ENCODE measurements around the gene STAB1. TPM values are rescaled to one million over a fixed set of nuclear protein-coding genes. Genes with fewer than 3 reads are reported as not detected.

Gene STAB1
- total RNA-seq, 2 experiments from 2014 or later, result not detected

GRCh38 chr3:52528586-52529375 is 33.6 kb downstream of the STAB1 start:
- ChIA-PET POLR2A (interaction anchor here (0.6 kb wide), 1 partner anchor 20 kb away, joined by 4 read pairs; no protein-coding TSS in a partner anchor), CTCF (no interaction called here)

- POLR2A ChIA-PET, result interaction anchor here (0.6 kb wide), 1 partner anchor 19 kb away, joined by 4 read pairs; no protein-coding TSS in a partner anchor
- CTCF ChIA-PET, result interaction anchor here (1.2 kb wide), 1 partner anchor 134 kb away, joined by 3 read pairs; no protein-coding TSS in a partner anchor
These were observed 34.5 kb downstream of the STAB1 start for GRCh38 chr3:52529376-52530333.

GRCh38 chr3:52530918-52531826 is 36.0 kb downstream of the STAB1 start:
- POLR2A ChIA-PET, result no interaction called here
- CTCF ChIA-PET, result interaction anchor here (1.2 kb wide), 1 partner anchor 132 kb away, joined by 3 read pairs; no protein-coding TSS in a partner anchor

- POLR2A ChIA-PET, result no interaction called here
These were observed 36.9 kb downstream of the STAB1 start for GRCh38 chr3:52531860-52532516.

DNA sequence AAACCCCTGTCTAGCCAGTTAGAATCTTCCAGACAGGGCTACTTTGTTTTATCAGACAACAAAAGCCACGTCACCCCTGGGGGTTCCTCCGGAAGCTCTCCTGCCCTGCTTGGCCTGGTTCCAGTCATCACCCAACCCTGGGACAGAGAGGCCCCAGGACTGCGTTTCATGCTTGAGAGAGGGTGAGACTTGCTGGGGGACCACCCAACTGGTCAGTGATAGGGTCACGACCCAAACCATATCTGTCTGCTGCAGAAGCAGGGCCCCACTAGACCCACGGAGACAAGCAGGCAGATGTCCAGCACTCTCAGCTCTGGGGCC is 37.3 kb downstream of the STAB1 start:
- ChIA-PET POLR2A (interaction anchor here (0.6 to 1.0 kb wide), 2 partner anchors 9 to 88 kb away, joined by 3 read pairs; no protein-coding TSS in a partner anchor), CTCF (no interaction called here)

More at GRCh38 chr3:52531860-52532516, 36.9 kb downstream of the STAB1 start:
- CTCF ChIA-PET, result no interaction called here

DNA sequence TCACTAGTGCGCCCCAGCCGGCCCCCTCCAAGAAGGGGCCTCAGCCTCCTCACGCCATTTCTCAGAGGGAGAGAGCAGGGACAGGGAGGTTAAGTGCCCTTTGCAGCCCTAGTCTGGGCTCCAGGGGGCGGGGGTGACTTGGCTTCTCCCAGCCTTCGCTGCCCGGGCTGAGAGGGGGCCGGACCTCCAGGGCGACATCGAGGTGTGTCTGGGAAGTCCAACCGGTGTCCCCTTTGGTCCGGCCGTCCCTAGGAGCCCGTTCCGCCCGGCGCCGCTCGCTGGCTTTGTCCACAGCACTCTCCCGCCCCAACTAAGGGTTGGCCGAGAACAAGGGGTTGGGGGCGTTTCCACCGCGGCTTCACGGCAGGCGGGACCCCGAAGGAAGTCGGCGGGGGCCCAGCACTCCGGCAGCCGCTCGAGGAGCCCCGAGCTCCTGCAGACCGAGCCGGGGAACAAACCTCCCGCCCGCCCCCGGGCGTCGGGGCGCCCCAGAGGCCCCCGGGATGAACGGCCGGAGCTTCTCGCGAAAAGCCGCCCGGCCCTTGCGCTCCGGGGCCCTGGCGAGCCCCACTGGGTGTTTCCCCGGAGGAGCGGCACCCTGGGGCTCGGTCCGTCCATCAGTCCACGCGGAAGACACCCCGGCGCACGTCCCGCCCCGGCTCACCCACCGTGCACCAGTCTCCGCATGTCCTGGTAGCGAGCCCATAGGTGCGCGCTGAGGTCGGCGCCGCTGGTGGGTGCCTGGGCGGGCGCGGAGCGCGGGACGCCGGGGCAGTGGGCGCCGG is 37.9 kb downstream of the STAB1 start:
- ChIA-PET POLR2A (interaction anchor here (0.6 to 1.0 kb wide), 2 partner anchors 9 to 87 kb away, joined by 3 read pairs; no protein-coding TSS in a partner anchor), CTCF (no interaction called here)

DNA sequence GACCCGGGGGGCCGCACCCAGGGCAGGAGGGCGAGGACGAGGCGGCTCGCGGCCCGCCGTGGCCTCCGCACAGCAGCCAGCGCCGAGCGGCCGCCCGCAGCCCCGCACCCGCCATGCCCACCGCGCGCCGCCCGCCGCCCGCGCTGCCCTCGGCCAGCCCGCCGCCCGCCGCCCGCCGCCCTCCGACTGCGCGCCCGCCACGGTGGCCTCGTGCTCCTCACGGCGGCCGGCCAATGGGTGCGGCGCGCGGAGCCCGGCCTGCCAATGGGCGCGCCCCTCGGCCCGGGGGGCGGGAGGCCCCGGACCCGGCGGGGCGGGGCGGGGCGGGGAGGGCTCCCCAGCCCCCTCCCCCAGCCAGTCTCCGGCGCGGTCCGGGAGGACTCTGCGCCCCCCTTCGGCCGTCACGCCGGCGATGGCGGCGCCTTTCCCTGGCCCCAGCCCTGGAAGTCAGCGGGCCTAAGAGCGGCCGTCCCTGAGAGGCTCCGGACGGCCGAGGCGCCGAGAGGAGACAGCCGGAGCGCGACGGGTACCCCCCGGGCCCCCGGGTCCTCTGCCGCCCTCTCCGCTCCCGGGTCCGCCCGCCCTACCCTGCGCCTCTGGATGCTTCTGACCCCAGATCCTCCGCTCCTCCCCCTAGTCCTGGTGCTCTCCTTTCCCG is 38.6 kb downstream of the STAB1 start, which contains the start of gene NT5DC2:
Gene NT5DC2 (minus strand): TSS at position 235 of the 658 bp plus-strand sequence. CDS start 120 bp downstream, at position 115.
- ChIA-PET POLR2A (no interaction called here), CTCF (no interaction called here)

DNA sequence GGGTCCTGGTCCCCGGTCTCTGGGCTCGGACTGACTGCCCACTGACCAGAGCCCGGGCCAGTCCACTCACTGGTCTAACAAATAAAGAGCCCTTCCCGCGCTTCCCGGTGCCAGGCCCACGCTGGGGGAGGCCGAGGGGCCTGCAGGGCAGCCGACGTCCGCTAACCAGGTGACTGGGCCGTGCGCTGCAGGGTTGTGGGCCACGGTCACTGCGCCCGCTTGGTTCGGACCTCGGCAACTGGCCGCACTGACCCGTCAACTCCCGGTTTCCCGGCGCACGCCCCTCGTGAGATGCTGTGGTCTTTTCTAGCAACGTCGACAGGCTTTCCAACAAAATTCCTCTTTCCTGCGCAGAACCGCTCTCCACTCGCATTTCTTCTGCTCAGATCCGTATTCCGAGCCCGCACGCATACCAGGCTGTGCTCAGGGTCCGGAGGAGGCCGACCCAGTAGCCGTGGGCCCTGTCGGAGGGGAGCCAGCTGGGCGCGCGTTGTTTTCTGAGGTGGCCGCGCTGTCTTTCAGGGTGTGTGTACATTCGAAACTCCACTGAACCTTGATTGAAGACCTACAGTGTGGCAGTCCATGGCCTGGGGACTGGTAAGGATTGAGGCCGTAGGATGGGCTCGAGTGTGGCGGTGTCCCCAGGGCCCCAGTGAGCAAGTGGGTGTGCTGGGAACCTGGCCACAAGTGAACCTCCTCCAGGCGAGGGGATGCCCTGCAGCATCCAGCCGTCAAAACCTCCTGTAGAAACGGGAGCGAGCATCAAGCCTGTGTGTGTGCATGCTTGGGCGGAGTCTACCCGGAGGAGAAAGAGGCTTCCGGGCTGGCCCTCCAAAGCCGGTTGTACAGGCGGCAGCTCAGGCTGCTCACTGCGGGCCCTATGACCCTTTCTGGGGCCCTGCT is 39.4 kb downstream of the STAB1 start:
- CTCF ChIA-PET, result no interaction called here
- POLR2A ChIA-PET, result interaction anchor here (0.6 kb wide), 1 partner anchor 134 kb away, joined by 3 read pairs; no protein-coding TSS in a partner anchor

- POLR2A ChIA-PET, result interaction anchor here (0.7 to 1.2 kb wide), 4 partner anchors 9 to 170 kb away, joined by 3 read pairs; partner anchors contain the start of genes GLT8D1 and SPCS1
- CTCF ChIA-PET, result interaction anchor here (0.7 to 1.3 kb wide), 4 partner anchors 9 to 481 kb away, joined by 3 read pairs; no protein-coding TSS in a partner anchor
These were observed 40.4 kb downstream of the STAB1 start for GRCh38 chr3:52535411-52536111.

GRCh38 chr3:52536112-52536368 is 40.9 kb downstream of the STAB1 start:
- ChIA-PET POLR2A (interaction anchor here (0.7 to 1.2 kb wide), 4 partner anchors 9 to 169 kb away, joined by 3 read pairs; partner anchors contain the start of genes GLT8D1 and SPCS1), CTCF (interaction anchor here (0.7 to 1.3 kb wide), 4 partner anchors 9 to 481 kb away, joined by 3 read pairs; no protein-coding TSS in a partner anchor)

- ChIA-PET POLR2A (interaction anchor here (0.7 to 1.2 kb wide), 4 partner anchors 10 to 169 kb away, joined by 3 read pairs; partner anchors contain the start of genes GLT8D1 and SPCS1), CTCF (interaction anchor here (0.7 to 1.3 kb wide), 5 partner anchors 8 to 482 kb away, joined by 3 read pairs; no protein-coding TSS in a partner anchor)
These were observed 41.4 kb downstream of the STAB1 start, which contains the start of gene UQCC5 for GRCh38 chr3:52536369-52537164. TSS of gene UQCC5 (plus strand) at chr3:52536605. CDS start at chr3:52536756, 151 bp downstream.

GRCh38 chr3:52537165-52537620 is 42.1 kb downstream of the STAB1 start:
- CTCF ChIA-PET, result interaction anchor here (1.0 kb wide), 1 partner anchor 98 kb away, joined by 3 read pairs; no protein-coding TSS in a partner anchor
- POLR2A ChIA-PET, result no interaction called here

GRCh38 chr3:52537726-52538421 is 42.7 kb downstream of the STAB1 start:
- POLR2A ChIA-PET, result no interaction called here
- CTCF ChIA-PET, result interaction anchor here (1.0 kb wide), 1 partner anchor 98 kb away, joined by 3 read pairs; no protein-coding TSS in a partner anchor
